Neural crest cell (in vitro differentiated cells): ENCODE measurements around the gene PRRX2. TPM values are rescaled to one million over a fixed set of nuclear protein-coding genes. Genes with fewer than 3 reads are reported as not detected.
A peak's percentile ranks its signal among the peaks of the same experiment; 100 is the strongest.

Experiments
- DNase-seq: peaks from one replicate; pipeline ENCODE4 v3.0.0; 2021; ENCODE audit warnings: low read depth, mixed read lengths, low spot score
- H3K27ac Mint-ChIP-seq: one replicate; pipeline ENCODE4 v1.8.0; 2021; ENCODE audit warnings: mild to moderate bottlenecking, mixed read lengths; ENCODE audit not compliant: unreplicated experiment
- H3K27me3 Mint-ChIP-seq: 2 replicates; pipeline ENCODE4 v1.8.0; 2021; ENCODE audit warnings: low read depth, mild to moderate bottlenecking, mixed read lengths
- H3K36me3 Mint-ChIP-seq: 2 replicates; pipeline ENCODE4 v1.8.0; 2021; ENCODE audit warnings: low read depth, mild to moderate bottlenecking, mixed read lengths
- H3K4me1 Mint-ChIP-seq: 2 replicates; pipeline ENCODE4 v1.8.0; 2021; ENCODE audit warnings: mixed read lengths
- H3K4me3 Mint-ChIP-seq: one replicate; pipeline ENCODE4 v1.8.0; 2021; ENCODE audit warnings: mild to moderate bottlenecking, mixed read lengths
- H3K9me3 Mint-ChIP-seq: 2 replicates; pipeline ENCODE4 v1.8.0; 2021; ENCODE audit warnings: mixed read lengths
- CTCF ChIP-seq: fragments of 200-600 bp; sonication (generic); conservative IDR thresholded peaks from 2 replicates; pipeline ENCODE4 v1.5.0; 2021; ENCODE audit warnings: antibody characterized with exemption, mild to moderate bottlenecking
- total RNA-seq: library from RNA; stranded (reverse); gene quantifications from 2 replicates; pipeline ENCODE4 v1.2.1, GENCODE V29; 2021

Gene PRRX2
- total RNA-seq, 1 donor from 2014 or later: 0.65 TPM

GRCh38 chr9:129628709-129629108, 36.7 kb upstream of the PRRX2 start:
- Mint-ChIP-seq H3K27ac (no peak overlapping the region), H3K9me3 (no peaks in the 10 kb centered on the region), H3K36me3 (no peaks in the 10 kb centered on the region), H3K4me3 (peak overlapping the region; percentile 91), H3K27me3 (no peaks in the 10 kb centered on the region), H3K4me1 (peaks cover 47% of the 10 kb centered on the region)
- no peak for TF ChIP-seq CTCF
- DNase-seq: no peak

GRCh38 chr9:129629251-129629820, 36.1 kb upstream of the PRRX2 start:
- H3K4me3 Mint-ChIP-seq: peak overlapping the region; percentile 91
- DNase-seq: no peak
- no peak for TF ChIP-seq CTCF
- H3K27ac Mint-ChIP-seq: no peak overlapping the region
- H3K36me3 Mint-ChIP-seq: no peaks in the 10 kb centered on the region
- H3K9me3 Mint-ChIP-seq: no peaks in the 10 kb centered on the region
- H3K27me3 Mint-ChIP-seq: no peaks in the 10 kb centered on the region
- H3K4me1 Mint-ChIP-seq: peaks cover 42% of the 10 kb centered on the region

GRCh38 chr9:129630967-129631673, 34.3 kb upstream of the PRRX2 start:
- H3K9me3 Mint-ChIP-seq: no peaks in the 10 kb centered on the region
- TF ChIP-seq CTCF: no peak
- peak overlapping the region; percentile 54 for H3K4me3 Mint-ChIP-seq
- no peak for DNase-seq
- no peaks in the 10 kb centered on the region for H3K27me3 Mint-ChIP-seq
- no peaks in the 10 kb centered on the region for H3K36me3 Mint-ChIP-seq
- peaks cover 40% of the 10 kb centered on the region for H3K4me1 Mint-ChIP-seq
- H3K27ac Mint-ChIP-seq: peak overlapping the region; percentile 90

GRCh38 chr9:129631674-129632129, 33.7 kb upstream of the PRRX2 start:
- Mint-ChIP-seq H3K27me3 (no peaks in the 10 kb centered on the region), H3K4me1 (peaks cover 36% of the 10 kb centered on the region), H3K27ac (peak overlapping the region; percentile 60), H3K4me3 (peak overlapping the region; percentile 54), H3K36me3 (no peaks in the 10 kb centered on the region), H3K9me3 (no peaks in the 10 kb centered on the region)
- TF ChIP-seq CTCF: no peak
- no peak for DNase-seq

GRCh38 chr9:129632460-129632859, 33.0 kb upstream of the PRRX2 start:
- no peaks in the 10 kb centered on the region for H3K9me3 Mint-ChIP-seq
- no peak for TF ChIP-seq CTCF
- no peak overlapping the region for H3K27ac Mint-ChIP-seq
- no peak overlapping the region for H3K4me3 Mint-ChIP-seq
- H3K27me3 Mint-ChIP-seq: no peaks in the 10 kb centered on the region
- DNase-seq: no peak
- H3K36me3 Mint-ChIP-seq: no peaks in the 10 kb centered on the region
- peaks cover 29% of the 10 kb centered on the region for H3K4me1 Mint-ChIP-seq
